Measurements from ENCODE around the gene EML5. TPM values are rescaled to one million over a fixed set of nuclear protein-coding genes. Genes with fewer than 3 reads are reported as not detected.
A peak's percentile ranks its signal among the peaks of the same experiment; 100 is the strongest.

Gene EML5
- total RNA-seq, 1 donor from 2014 or later: 2.4 TPM

DNA sequence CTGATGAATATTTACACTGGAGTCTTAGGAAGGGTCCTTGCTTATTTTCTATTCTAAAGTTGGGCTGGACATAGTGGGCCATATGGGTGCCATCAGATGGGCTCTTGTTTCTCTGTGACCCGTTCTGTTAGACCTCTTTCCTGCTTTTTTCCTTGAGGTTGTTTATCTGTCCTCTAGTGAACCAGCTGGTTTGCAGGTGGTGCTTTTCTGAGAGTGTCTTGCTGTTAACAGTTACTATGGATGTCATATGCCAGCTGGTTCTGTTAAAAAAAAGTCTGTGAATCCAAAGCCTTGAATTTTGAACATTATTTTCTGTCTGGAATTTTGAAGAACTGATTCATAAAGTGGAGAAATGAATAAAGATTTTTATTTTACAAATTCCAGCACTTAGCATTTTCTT, 200.7 kb downstream of the EML5 start:
- no peaks in the 10 kb centered on the region for H3K4me1 ChIP-seq
- H3K27ac ChIP-seq: no peak overlapping the region
- no peaks in the 10 kb centered on the region for H3K27me3 ChIP-seq (ENCODE audit: low read depth)
- H3K9me3 ChIP-seq: no peaks in the 10 kb centered on the region
- H3K4me3 ChIP-seq: no peak overlapping the region
- peaks cover 92% of the 10 kb centered on the region for H3K36me3 ChIP-seq
- DNase-seq (no peak), ATAC-seq (no peak)
- intact Hi-C loops (cut with DNase I): no loop called here
- TF ChIP-seq, protein P1, sequence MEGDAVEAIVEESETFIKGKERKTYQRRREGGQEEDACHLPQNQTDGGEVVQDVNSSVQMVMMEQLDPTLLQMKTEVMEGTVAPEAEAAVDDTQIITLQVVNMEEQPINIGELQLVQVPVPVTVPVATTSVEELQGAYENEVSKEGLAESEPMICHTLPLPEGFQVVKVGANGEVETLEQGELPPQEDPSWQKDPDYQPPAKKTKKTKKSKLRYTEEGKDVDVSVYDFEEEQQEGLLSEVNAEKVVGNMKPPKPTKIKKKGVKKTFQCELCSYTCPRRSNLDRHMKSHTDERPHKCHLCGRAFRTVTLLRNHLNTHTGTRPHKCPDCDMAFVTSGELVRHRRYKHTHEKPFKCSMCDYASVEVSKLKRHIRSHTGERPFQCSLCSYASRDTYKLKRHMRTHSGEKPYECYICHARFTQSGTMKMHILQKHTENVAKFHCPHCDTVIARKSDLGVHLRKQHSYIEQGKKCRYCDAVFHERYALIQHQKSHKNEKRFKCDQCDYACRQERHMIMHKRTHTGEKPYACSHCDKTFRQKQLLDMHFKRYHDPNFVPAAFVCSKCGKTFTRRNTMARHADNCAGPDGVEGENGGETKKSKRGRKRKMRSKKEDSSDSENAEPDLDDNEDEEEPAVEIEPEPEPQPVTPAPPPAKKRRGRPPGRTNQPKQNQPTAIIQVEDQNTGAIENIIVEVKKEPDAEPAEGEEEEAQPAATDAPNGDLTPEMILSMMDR (IDR thresholded peaks at IDR 0.05): no peak

- H3K9me3 ChIP-seq: no peaks in the 10 kb centered on the region
- no peak for DNase-seq
- peaks cover 100% of the 10 kb centered on the region for H3K36me3 ChIP-seq
- no peak for ATAC-seq
- H3K4me3 ChIP-seq: no peak overlapping the region
- H3K27ac ChIP-seq: no peak overlapping the region
- intact Hi-C loops (cut with DNase I): no loop called here
- TF ChIP-seq, protein P1 (IDR thresholded peaks at IDR 0.05): no peak
- no peaks in the 10 kb centered on the region for H3K4me1 ChIP-seq
- no peaks in the 10 kb centered on the region for H3K27me3 ChIP-seq (ENCODE audit: low read depth)
Observed at GRCh38 chr14:88590173-88590572, 202.6 kb downstream of the EML5 start.

DNA sequence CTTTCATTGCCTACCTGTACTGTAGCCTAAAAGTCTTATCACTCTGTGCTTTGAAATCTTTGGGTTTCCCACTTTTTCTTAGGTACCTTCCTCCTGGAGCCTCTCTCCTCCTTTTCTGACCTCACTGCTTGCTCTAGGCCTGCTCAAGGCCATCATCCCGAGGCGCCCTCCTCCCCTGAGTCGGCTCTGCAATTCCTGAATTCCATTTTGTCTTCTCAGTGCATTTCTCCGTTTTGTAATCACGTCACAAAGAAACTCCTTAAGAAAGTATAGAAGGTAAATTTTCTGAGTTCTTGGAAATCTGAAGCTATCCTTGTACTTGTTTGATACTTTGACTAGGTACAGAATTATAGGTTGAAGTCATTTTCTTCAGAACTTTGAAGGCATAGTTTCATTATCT, 204.7 kb downstream of the EML5 start:
- intact Hi-C loops (cut with DNase I): no loop called here
- Histone ChIP-seq H3K27ac (no peak overlapping the region), H3K4me1 (no peaks in the 10 kb centered on the region), H3K9me3 (no peaks in the 10 kb centered on the region), H3K4me3 (no peak overlapping the region), H3K27me3 (ENCODE audit: low read depth) (no peaks in the 10 kb centered on the region), H3K36me3 (peaks cover 100% of the 10 kb centered on the region)
- DNase-seq (no peak), ATAC-seq (no peak)
- TF ChIP-seq, protein P1 (IDR thresholded peaks at IDR 0.05): no peak

GRCh38 chr14:88584451-88584850, 208.3 kb downstream of the EML5 start:
- no peak overlapping the region for H3K4me3 ChIP-seq
- DNase-seq: no peak
- H3K4me1 ChIP-seq: no peaks in the 10 kb centered on the region
- peak in 1 of 2 donors; percentile 30 for ATAC-seq
- H3K27me3 ChIP-seq (ENCODE audit: low read depth): no peaks in the 10 kb centered on the region
- peaks cover 100% of the 10 kb centered on the region for H3K36me3 ChIP-seq
- no peaks in the 10 kb centered on the region for H3K9me3 ChIP-seq
- no peak overlapping the region for H3K27ac ChIP-seq
- intact Hi-C loops (cut with DNase I): no loop called here
- TF ChIP-seq, protein P1 (IDR thresholded peaks at IDR 0.05): no peak

DNA sequence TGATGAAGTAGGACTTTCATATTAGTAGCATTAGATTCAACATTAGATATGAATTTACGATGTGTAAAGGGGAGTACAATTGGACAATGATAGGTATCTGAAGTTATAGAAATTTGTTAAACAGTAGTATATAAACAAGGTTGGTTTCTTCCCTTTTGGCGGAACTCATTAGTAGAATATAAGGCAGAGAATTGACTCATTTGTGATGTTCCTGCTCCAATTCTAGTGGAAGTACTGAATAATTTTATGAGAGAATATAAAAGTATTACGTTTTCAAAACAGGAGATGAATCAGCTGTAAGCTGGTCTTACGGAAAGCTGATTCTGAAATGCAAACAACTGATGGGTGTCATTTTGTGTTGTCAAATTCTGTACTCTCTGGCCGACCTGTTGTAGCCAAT, 216.5 kb downstream of the EML5 start:
- ATAC-seq (no peak), DNase-seq (no peak)
- H3K27ac ChIP-seq: no peak overlapping the region
- no peaks in the 10 kb centered on the region for H3K9me3 ChIP-seq
- intact Hi-C loops (cut with DNase I): no loop called here
- no peaks in the 10 kb centered on the region for H3K4me1 ChIP-seq
- H3K4me3 ChIP-seq: no peak overlapping the region
- H3K36me3 ChIP-seq: peaks cover 100% of the 10 kb centered on the region
- TF ChIP-seq, protein P1 (IDR thresholded peaks at IDR 0.05): no peak
- no peaks in the 10 kb centered on the region for H3K27me3 ChIP-seq (ENCODE audit: low read depth)

GRCh38 chr14:88572117-88572516, 220.6 kb downstream of the EML5 start:
- no peaks in the 10 kb centered on the region for H3K27me3 ChIP-seq (ENCODE audit: low read depth)
- TF ChIP-seq, protein P1 (IDR thresholded peaks at IDR 0.05): no peak
- ATAC-seq (no peak), DNase-seq (no peak)
- no peak overlapping the region for H3K4me3 ChIP-seq
- intact Hi-C loops (cut with DNase I): no loop called here
- H3K4me1 ChIP-seq: no peaks in the 10 kb centered on the region
- H3K9me3 ChIP-seq: no peaks in the 10 kb centered on the region
- H3K36me3 ChIP-seq: peaks cover 95% of the 10 kb centered on the region
- no peak overlapping the region for H3K27ac ChIP-seq
